Upper lobe of left lung (tissue), 4 donors: Measurements from ENCODE around the gene NKAP.

Source experiments
- CTCF ChIP-seq, 6 experiments: fragments of 450-650 bp in 4 of 6; fragments of 200-600 bp in 2 of 6; sonication (generic) in 2 of 6; IDR thresholded peaks; one replicate each; pipeline ENCODE4 v1.5.1; 2016 to 2019; ENCODE audit warnings: antibody characterized with exemption in 6 of 6
- POLR2A ChIP-seq, 4 donors: fragments of 450-650 bp; IDR thresholded peaks; one replicate each; pipeline ENCODE4 v1.5.1; 2016 to 2017; ENCODE audit warnings: antibody characterized with exemption in 4 of 4, mild to moderate bottlenecking in 2 of 4

DNA sequence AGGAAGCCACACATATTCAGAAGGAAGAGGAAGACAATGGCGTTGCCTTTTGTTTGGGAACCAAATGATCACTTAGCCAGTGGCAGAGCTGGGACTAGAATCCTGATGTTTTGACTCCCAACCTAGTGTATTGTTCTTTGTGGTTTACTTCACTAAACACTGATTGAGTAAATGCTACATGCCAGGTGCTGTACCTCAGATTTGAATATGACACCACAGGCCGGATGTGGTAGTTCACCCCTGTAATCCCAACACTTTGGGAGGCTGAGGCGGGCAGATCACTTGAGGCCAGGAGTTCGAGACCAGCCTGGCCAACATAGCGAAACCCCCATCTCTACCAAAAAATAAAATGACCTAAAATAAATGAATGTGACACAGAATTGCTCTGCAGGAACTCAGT is 63.5 kb downstream of the NKAP start:
- no peak for TF ChIP-seq POLR2A (IDR thresholded peaks at IDR 0.05)
- TF ChIP-seq CTCF (IDR thresholded peaks at IDR 0.05), result no peak
